ENCODE results near the gene POLR3E.

POLR3E gene

DNA sequence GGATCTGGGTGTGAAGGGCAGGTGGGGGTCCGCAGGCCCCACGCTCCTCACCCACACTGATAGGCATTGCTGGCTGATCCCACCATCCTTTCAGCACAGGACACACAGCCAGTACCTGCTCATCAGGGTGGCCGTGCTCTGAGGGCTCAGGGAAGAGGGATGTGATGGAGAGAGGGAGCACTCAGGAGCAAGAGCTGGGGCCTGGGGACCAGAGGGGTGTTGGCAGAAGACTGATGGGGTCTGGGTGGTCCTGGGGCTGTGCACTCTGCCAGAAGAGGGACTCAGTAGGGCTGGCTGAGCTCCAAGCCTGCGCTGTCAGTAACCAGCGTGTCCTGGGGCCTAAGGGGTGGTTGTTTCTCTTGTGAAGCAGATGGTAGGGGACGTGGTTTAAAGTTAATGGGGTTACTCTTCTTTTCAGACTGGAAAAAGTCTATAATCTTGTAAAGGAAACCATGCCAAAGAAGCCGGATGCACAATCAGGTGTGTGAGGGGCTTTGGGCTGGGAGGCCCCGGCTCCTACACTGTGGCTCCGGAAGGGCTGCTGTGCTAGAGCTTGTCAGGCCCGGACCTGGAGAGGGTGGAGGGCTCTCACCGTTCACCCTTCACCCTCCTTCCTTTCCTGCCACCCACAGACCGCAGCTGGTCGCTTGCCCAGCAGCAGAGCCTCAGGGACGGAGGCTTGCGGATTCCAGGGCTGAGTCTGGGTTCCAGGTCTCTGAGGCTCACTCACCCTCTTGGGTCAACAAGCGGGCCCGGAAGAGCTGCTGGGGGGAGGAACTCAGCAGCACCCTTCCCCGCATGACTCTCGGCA, 27.8 kb downstream of the POLR3E start:
- no peak overlapping the region for H3K4me3 ChIP-seq (ENCODE audit: low read depth, low read length)
- TF ChIP-seq, protein P1, sequence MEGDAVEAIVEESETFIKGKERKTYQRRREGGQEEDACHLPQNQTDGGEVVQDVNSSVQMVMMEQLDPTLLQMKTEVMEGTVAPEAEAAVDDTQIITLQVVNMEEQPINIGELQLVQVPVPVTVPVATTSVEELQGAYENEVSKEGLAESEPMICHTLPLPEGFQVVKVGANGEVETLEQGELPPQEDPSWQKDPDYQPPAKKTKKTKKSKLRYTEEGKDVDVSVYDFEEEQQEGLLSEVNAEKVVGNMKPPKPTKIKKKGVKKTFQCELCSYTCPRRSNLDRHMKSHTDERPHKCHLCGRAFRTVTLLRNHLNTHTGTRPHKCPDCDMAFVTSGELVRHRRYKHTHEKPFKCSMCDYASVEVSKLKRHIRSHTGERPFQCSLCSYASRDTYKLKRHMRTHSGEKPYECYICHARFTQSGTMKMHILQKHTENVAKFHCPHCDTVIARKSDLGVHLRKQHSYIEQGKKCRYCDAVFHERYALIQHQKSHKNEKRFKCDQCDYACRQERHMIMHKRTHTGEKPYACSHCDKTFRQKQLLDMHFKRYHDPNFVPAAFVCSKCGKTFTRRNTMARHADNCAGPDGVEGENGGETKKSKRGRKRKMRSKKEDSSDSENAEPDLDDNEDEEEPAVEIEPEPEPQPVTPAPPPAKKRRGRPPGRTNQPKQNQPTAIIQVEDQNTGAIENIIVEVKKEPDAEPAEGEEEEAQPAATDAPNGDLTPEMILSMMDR (IDR thresholded peaks at IDR 0.05; ENCODE audit: low read depth, low read length) = no peak
- no peak for DNase-seq
- H3K27me3 ChIP-seq (ENCODE audit: insufficient read depth, low read depth, severe bottlenecking) = no peaks in the 10 kb centered on the region
- H3K9me3 ChIP-seq (ENCODE audit: severe bottlenecking) = no peaks in the 10 kb centered on the region
- no peak overlapping the region for H3K27ac ChIP-seq
- H3K36me3 ChIP-seq = peaks cover 89% of the 10 kb centered on the region

GRCh38 chr16:22325598-22326368, 28.6 kb downstream of the POLR3E start:
- Histone ChIP-seq H3K27ac (no peak overlapping the region), H3K9me3 (ENCODE audit: severe bottlenecking) (no peaks in the 10 kb centered on the region), H3K36me3 (peaks cover 89% of the 10 kb centered on the region), H3K4me3 (ENCODE audit: low read depth, low read length) (no peak overlapping the region), H3K27me3 (ENCODE audit: insufficient read depth, low read depth, severe bottlenecking) (no peaks in the 10 kb centered on the region)
- TF ChIP-seq, protein P1 (IDR thresholded peaks at IDR 0.05; ENCODE audit: low read depth, low read length) = no peak
- no peak for DNase-seq

DNA sequence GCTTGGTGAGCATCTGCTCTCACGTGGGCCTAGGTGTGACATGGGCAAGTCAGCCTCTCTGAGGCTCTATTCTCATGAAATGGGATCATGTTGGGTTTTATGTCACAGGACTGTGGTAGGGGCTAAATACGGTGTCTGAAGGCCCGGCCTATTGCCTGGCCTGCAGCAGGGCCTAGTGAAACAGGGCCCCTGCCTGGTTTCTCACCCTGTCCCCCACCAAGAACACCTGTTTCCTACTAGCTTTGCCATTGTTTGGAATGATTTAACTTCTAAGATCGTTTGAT, 29.1 kb downstream of the POLR3E start:
- H3K4me3 ChIP-seq (ENCODE audit: low read depth, low read length) = no peak overlapping the region
- DNase-seq = no peak
- TF ChIP-seq, protein P1 (IDR thresholded peaks at IDR 0.05; ENCODE audit: low read depth, low read length) = no peak
- no peaks in the 10 kb centered on the region for H3K27me3 ChIP-seq (ENCODE audit: insufficient read depth, low read depth, severe bottlenecking)
- no peaks in the 10 kb centered on the region for H3K9me3 ChIP-seq (ENCODE audit: severe bottlenecking)
- H3K36me3 ChIP-seq = peaks cover 88% of the 10 kb centered on the region
- no peak overlapping the region; the same call in 1 of the 2 replicates for H3K27ac ChIP-seq

- Histone ChIP-seq H3K36me3 (peaks cover 88% of the 10 kb centered on the region), H3K27ac (peak overlapping the region; percentile 18; the same call in 1 of the 2 replicates)
- DNase-seq = no peak
These were observed 29.7 kb downstream of the POLR3E start for GRCh38 chr16:22326771-22327445.

DNA sequence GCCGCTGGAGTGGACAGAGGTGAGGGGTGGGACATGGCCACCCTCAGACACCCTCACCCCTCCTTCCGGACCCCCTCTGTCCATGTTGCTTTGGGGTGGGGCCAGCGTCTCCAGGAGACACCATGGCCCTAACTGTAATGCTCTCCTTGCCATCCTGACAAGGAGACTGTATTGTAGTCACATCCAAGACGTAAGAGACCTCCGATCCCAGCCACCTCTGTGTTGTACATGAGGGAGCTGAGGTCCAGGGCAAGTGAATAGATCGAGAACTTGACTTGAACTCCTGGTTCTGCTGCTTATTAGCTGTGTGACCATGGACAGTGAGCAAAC, 30.2 kb downstream of the POLR3E start:
- Histone ChIP-seq H3K27me3 (ENCODE audit: insufficient read depth, low read depth, severe bottlenecking) (no peaks in the 10 kb centered on the region), H3K4me3 (ENCODE audit: low read depth, low read length) (no peak overlapping the region), H3K9me3 (ENCODE audit: severe bottlenecking) (no peaks in the 10 kb centered on the region), H3K27ac (no peak overlapping the region), H3K36me3 (peaks cover 88% of the 10 kb centered on the region)
- TF ChIP-seq, protein P1 (IDR thresholded peaks at IDR 0.05; ENCODE audit: low read depth, low read length) = no peak
- no peak for DNase-seq

More at GRCh38 chr16:22326771-22327445, 29.7 kb downstream of the POLR3E start:
- H3K27me3 ChIP-seq (ENCODE audit: insufficient read depth, low read depth, severe bottlenecking) = no peaks in the 10 kb centered on the region
- no peaks in the 10 kb centered on the region for H3K9me3 ChIP-seq (ENCODE audit: severe bottlenecking)
- no peak overlapping the region for H3K4me3 ChIP-seq (ENCODE audit: low read depth, low read length)
- TF ChIP-seq, protein P1 (IDR thresholded peaks at IDR 0.05; ENCODE audit: low read depth, low read length) = no peak

All from WERI-Rb-1 (cell line).